ENCODE data around the gene GJD4. TPM values are rescaled to one million over a fixed set of nuclear protein-coding genes. Genes with fewer than 3 reads are reported as not detected.

The GJD4 gene
- total and polyA plus RNA-seq, 8 donors: 0.11 TPM; not detected in 7

DNA sequence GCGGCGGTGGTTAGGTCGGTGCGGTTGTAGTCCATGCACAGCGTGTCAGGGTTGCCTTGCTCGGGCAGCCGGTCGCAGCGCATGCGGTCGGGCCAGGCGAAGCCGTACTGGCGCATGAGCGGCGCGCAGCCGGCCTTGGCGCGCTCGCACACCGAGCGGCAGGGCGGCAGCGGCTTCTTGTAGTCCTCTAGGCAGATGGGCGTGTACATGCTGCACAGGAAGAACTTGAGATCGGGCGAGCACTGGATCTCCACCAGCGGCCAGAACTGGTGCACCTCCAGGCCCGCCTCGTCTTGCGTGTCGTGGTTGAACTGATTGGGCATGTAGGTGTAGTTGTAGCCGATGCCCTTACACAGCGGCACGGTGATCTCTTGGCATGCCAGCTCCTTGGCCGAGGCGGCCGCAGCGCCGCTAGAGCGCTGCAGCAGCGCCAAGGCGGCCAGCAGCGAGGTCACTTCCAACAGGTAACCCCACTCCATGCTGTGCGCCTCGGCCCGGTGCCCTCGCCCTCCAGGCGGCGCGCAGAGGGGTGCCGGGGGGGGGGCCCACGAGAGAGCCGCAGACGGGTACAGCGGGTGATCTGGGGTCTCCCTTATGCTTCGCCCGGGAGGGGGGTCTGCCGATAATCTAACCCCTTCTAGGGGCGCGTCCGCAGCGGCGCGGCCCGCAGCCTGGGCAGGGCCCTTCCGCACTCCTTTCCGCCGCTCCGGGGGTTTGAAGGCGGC lies 36.0 kb downstream of the GJD4 start:
- FAIRE-seq (no peak), ATAC-seq (peak; percentile 32 to 51 (median 42)), DNase-seq (peak; percentile 55 to 92 (median 76))
- H3K36me3 ChIP-seq: no peaks in the 10 kb centered on the region
- intact Hi-C loops (cut with DNase I): loop anchor here in 1 of 3 donors (5.0 kb wide), 1 partner anchor 136 kb away; no protein-coding TSS in a partner anchor
- no peaks in the 10 kb centered on the region for H3K9me3 ChIP-seq
- H3K27me3 ChIP-seq: no peaks in the 10 kb centered on the region
- WGBS, 2 donors: 0% methylated on average over 56 to 72 of the region's 72 CpGs
- no peaks in the 10 kb centered on the region for H3K4me1 ChIP-seq
- H3K4me3 ChIP-seq: peak overlapping the region; percentile 68 to 86 (median 81)
- TF ChIP-seq, protein P1, sequence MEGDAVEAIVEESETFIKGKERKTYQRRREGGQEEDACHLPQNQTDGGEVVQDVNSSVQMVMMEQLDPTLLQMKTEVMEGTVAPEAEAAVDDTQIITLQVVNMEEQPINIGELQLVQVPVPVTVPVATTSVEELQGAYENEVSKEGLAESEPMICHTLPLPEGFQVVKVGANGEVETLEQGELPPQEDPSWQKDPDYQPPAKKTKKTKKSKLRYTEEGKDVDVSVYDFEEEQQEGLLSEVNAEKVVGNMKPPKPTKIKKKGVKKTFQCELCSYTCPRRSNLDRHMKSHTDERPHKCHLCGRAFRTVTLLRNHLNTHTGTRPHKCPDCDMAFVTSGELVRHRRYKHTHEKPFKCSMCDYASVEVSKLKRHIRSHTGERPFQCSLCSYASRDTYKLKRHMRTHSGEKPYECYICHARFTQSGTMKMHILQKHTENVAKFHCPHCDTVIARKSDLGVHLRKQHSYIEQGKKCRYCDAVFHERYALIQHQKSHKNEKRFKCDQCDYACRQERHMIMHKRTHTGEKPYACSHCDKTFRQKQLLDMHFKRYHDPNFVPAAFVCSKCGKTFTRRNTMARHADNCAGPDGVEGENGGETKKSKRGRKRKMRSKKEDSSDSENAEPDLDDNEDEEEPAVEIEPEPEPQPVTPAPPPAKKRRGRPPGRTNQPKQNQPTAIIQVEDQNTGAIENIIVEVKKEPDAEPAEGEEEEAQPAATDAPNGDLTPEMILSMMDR (IDR thresholded peaks at IDR 0.05): no peak
- H3K27ac ChIP-seq: peak overlapping the region; percentile 88 to 94 (median 92)

GRCh38 chr10:35641676-35642034 lies 36.5 kb downstream of the GJD4 start:
- H3K27me3 ChIP-seq: no peaks in the 10 kb centered on the region
- H3K9me3 ChIP-seq: no peaks in the 10 kb centered on the region
- TF ChIP-seq, protein P1 (IDR thresholded peaks at IDR 0.05): no peak
- DNase-seq (no peak), FAIRE-seq (no peak), ATAC-seq (peak; percentile 9 to 46 (median 25))
- intact Hi-C loops (cut with DNase I): loop anchor here in 1 of 3 donors (5.0 kb wide), 1 partner anchor 136 kb away; no protein-coding TSS in a partner anchor
- H3K27ac ChIP-seq: peak overlapping the region; percentile 88 to 94 (median 92)
- H3K4me1 ChIP-seq: no peaks in the 10 kb centered on the region
- WGBS, 2 donors: 0 to 1% methylated on average over 53 to 54 of the region's 54 CpGs
- peak overlapping the region; percentile 68 to 86 (median 81) for H3K4me3 ChIP-seq
- no peaks in the 10 kb centered on the region for H3K36me3 ChIP-seq

GRCh38 chr10:35642035-35642792 lies 37.1 kb downstream of the GJD4 start, which contains the start of gene FZD8:
FZD8 (minus strand) TSS chr10:35642296; CDS start chr10:35641429, 867 bp downstream.
- WGBS, 2 donors: 0% methylated on average over 64 to 80 of the region's 80 CpGs
- Histone ChIP-seq H3K27me3 (no peaks in the 10 kb centered on the region), H3K36me3 (no peaks in the 10 kb centered on the region), H3K9me3 (no peaks in the 10 kb centered on the region), H3K4me1 (no peaks in the 10 kb centered on the region), H3K4me3 (peak within 1 kb of the TSS; percentile 68 to 86 (median 81)), H3K27ac (peak within 1 kb of the TSS; percentile 88 to 94 (median 92))
- ATAC-seq (peak; percentile 87 to 94 (median 88)), FAIRE-seq (no peak), DNase-seq (peak; percentile 93 to 97 (median 96))
- intact Hi-C loops (cut with DNase I): loop anchor here in 1 of 3 donors (5.0 kb wide), 1 partner anchor 135 kb away; no protein-coding TSS in a partner anchor
- TF ChIP-seq, protein P1 (IDR thresholded peaks at IDR 0.05): no peak

- H3K9me3 ChIP-seq: no peaks in the 10 kb centered on the region
- no peak for FAIRE-seq
- H3K27me3 ChIP-seq: no peaks in the 10 kb centered on the region
- DNase-seq: no peak
- TF ChIP-seq, protein P1 (IDR thresholded peaks at IDR 0.05): no peak
- intact Hi-C loops (cut with DNase I): loop anchor here in 1 of 3 donors (5.0 kb wide), 1 partner anchor 135 kb away; no protein-coding TSS in a partner anchor
- H3K36me3 ChIP-seq: no peaks in the 10 kb centered on the region
- WGBS, 2 donors: 0% methylated on average over 17 of the region's 17 CpGs
- peak overlapping the region in 1 of 4 donors; percentile 8 for H3K27ac ChIP-seq
- H3K4me1 ChIP-seq: no peaks in the 10 kb centered on the region
- peak overlapping the region; percentile 68 to 86 (median 81) for H3K4me3 ChIP-seq
- ATAC-seq: peak in 2 of 4 donors; percentile 0
Measured at GRCh38 chr10:35642793-35643114, 37.6 kb downstream of the GJD4 start.

All from pancreas (tissue), 10 donors.